Muscle of leg (tissue), 11 donors: ENCODE results near the gene LRRTM4. TPM values are rescaled to one million over a fixed set of nuclear protein-coding genes. Genes with fewer than 3 reads are reported as not detected.

Experiments
- DNase-seq: peaks from one replicate; pipeline ENCODE4 v3.0.0; 2013
- H3K27ac ChIP-seq: one replicate; pipeline ENCODE4 v1.5.1; 2013; ENCODE audit warnings: mild to moderate bottlenecking, low read length, control low read depth
- H3K27me3 ChIP-seq: one replicate; pipeline ENCODE4 v1.6.1; 2013; ENCODE audit warnings: low read length; ENCODE audit not compliant: control insufficient read depth, insufficient read depth
- H3K36me3 ChIP-seq: one replicate; pipeline ENCODE4 v1.6.1; 2013; ENCODE audit warnings: low read length; ENCODE audit not compliant: control insufficient read depth, insufficient read depth
- H3K4me1 ChIP-seq: one replicate; pipeline ENCODE4 v1.6.1; 2013; ENCODE audit warnings: low read length; ENCODE audit not compliant: control insufficient read depth, insufficient read depth
- H3K4me3 ChIP-seq: one replicate; pipeline ENCODE4 v1.5.1; 2013; ENCODE audit warnings: low read length, control low read depth
- H3K9me3 ChIP-seq: replicated peaks from 2 replicates; pipeline ENCODE4 v1.6.1; 2013; ENCODE audit warnings: low read depth, low read length; ENCODE audit not compliant: control insufficient read depth
- WGBS: methylation state at CpG from one replicate; pipeline ENCODE4 v1.1.5; 2013; ENCODE audit warnings: missing lambda C conversion rate; ENCODE audit not compliant: insufficient coverage; 5-methylcytosine and 5-hydroxymethylcytosine counted together
- polyA plus RNA-seq, 8 donors: library from polyadenylated mRNA; unstranded; fragments of 120-200 nt; gene quantifications; one replicate each; pipeline versions ENCODE4 v1.2.1 to v1.2.3, GENCODE V29; 2013; ENCODE audit warnings: inconsistent platforms in 1 of 8, low replicate concordance in 1 of 8; ENCODE audit not compliant: insufficient read length in 8 of 8, insufficient read depth in 1 of 8
- total RNA-seq: library from RNA; stranded (reverse); fragments of 120-200 nt; gene quantifications from one replicate; pipeline ENCODE4 v1.2.4, GENCODE V29; 2013

LRRTM4 gene
- total and polyA plus RNA-seq, 9 donors, result 0.24 to 2.5 (median 0.73) TPM

DNA sequence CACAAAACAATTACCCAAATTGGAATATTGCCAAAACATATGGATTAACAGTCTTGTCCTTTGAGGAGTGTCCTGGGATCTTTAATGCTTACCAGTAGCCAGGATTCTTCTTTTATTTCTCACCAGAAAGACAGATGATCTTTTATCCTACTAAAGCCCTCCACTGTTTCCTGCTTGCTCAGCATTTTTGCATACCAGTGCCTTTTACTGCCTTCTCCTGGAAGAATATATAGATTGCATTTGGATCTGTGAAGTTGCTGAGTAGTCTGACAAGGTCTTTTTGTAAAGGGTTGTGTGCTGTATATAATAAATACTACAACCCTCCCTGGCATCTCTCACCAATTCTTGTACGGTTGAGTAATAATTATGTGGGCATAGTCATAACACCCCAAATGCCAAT lies 652.2 kb downstream of the LRRTM4 start:
- Histone ChIP-seq H3K27me3 (no peaks in the 10 kb centered on the region), H3K4me1 (no peaks in the 10 kb centered on the region), H3K27ac (no peak overlapping the region), H3K4me3 (no peak overlapping the region), H3K9me3 (no peaks in the 10 kb centered on the region), H3K36me3 (no peaks in the 10 kb centered on the region)
- DNase-seq, result no peak
- no CpG with 5 or more reads among the region's 1 CpG for WGBS

DNA sequence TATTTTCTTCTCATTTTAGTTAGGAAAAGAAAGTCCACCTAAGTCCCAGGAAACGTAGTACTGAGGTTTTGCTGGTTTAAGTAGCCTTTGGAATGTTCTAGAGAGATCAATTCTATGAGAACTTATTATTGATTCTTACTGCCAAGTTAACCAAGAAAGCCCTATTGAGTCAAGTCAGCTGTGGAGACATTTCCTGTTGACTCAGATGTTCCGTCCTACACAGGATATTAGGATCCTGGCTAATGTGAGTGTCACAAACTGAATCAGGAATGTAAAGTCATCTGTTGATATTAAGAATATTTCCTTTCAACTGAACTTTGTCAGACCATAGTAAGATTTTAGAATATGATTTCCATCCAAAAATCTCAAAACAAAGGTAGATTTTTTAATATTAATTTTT lies 654.3 kb downstream of the LRRTM4 start:
- no peak overlapping the region for H3K4me3 ChIP-seq
- H3K4me1 ChIP-seq, result no peaks in the 10 kb centered on the region
- no peak overlapping the region for H3K27ac ChIP-seq
- DNase-seq, result peak; percentile 43
- H3K27me3 ChIP-seq, result no peaks in the 10 kb centered on the region
- H3K36me3 ChIP-seq, result no peaks in the 10 kb centered on the region
- H3K9me3 ChIP-seq, result no peaks in the 10 kb centered on the region
- WGBS, result no CpG with 5 or more reads among the region's 2 CpGs

DNA sequence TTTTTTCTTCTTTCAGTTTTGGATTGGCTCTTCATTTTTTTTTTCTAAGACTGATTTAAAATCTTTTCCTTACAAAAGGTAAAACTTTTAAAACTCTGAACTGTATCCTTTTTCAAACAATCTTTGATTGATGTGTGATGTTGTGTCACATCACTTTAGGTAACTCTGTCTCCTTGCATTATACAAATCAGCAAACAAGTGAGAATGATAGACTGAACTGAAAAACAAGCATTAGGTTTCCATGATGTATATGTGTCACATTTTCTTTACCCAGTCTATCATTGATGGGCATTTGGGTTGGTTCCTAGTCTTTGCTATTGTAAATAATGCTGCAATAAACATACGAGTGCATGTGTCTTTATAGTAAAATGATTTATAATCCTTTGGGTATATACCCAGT lies 655.7 kb downstream of the LRRTM4 start:
- DNase-seq, result no peak
- Histone ChIP-seq H3K9me3 (no peaks in the 10 kb centered on the region), H3K36me3 (no peaks in the 10 kb centered on the region), H3K4me3 (no peak overlapping the region), H3K27me3 (no peaks in the 10 kb centered on the region), H3K4me1 (no peaks in the 10 kb centered on the region), H3K27ac (no peak overlapping the region)
- no CpG with 5 or more reads among the region's 1 CpG for WGBS

DNA sequence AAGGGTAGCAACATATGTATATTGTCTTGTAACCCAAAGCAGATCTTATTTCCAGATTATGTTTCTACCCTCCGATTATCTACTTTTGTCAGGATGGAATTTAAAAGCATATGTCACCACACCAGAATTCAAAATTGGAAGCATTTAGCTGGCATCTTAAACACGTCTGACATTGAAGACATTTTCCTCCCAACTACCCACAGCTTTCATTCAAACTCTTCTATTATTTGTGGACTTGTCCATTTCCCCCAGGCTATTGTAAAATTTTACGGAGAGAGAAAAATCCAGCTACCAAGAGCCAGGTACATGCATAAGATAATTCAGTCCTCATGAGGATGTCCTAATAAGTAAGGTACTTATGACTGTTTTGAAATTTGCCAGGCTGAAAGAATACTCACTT lies 659.3 kb downstream of the LRRTM4 start:
- Histone ChIP-seq H3K27ac (no peak overlapping the region), H3K9me3 (no peaks in the 10 kb centered on the region), H3K4me1 (no peaks in the 10 kb centered on the region), H3K36me3 (no peaks in the 10 kb centered on the region), H3K4me3 (no peak overlapping the region), H3K27me3 (no peaks in the 10 kb centered on the region)
- WGBS, result no CpG with 5 or more reads among the region's 3 CpGs
- no peak for DNase-seq

DNA sequence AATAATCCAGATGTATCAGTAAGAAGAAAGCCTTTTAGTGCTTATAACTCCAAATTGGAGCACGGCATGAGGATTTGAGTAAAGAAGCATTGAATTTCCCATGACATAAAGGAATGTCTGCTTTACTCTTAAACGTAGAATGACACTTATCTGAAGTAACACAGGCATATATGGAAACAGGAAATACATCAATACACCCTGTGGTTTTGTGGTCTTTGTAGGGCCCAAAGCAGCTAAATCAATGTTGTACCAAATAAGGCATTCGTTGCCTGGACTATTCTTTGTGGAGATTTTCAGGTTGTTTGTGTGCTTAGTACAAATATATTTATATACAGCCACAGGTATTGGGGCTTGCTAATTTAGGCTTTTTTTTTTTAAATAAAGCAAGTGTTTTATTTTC lies 660.5 kb downstream of the LRRTM4 start:
- no peaks in the 10 kb centered on the region for H3K9me3 ChIP-seq
- no peak overlapping the region for H3K4me3 ChIP-seq
- H3K36me3 ChIP-seq, result no peaks in the 10 kb centered on the region
- no peaks in the 10 kb centered on the region for H3K27me3 ChIP-seq
- no peak overlapping the region for H3K27ac ChIP-seq
- no CpG with 5 or more reads among the region's 3 CpGs for WGBS
- H3K4me1 ChIP-seq, result no peaks in the 10 kb centered on the region
- DNase-seq, result no peak

DNA sequence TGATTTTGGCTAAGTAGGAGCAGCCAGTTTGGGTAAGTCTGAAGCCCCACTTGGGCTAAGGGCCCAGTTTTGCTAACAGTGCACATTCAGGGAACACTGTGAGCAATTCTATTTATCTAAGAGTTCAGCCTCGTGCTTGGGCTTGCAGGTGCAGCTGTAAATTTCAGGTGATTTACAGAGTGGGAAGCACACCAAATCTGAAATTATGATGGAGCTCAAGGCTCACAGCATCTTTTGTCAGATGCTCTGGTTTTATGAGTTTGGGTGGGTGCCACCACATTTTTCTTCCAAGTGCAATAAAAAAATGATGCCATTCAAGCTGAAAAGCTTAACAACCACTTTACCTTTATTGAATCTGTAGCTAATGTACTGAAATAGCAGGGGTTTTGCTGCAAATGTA lies 671.2 kb downstream of the LRRTM4 start:
- no peak overlapping the region for H3K27ac ChIP-seq
- WGBS, result 29% methylated on average over 1 of the region's 1 CpG
- H3K4me3 ChIP-seq, result no peak overlapping the region
- H3K9me3 ChIP-seq, result no peaks in the 10 kb centered on the region
- no peaks in the 10 kb centered on the region for H3K4me1 ChIP-seq
- H3K36me3 ChIP-seq, result no peaks in the 10 kb centered on the region
- no peak for DNase-seq
- H3K27me3 ChIP-seq, result no peaks in the 10 kb centered on the region

DNA sequence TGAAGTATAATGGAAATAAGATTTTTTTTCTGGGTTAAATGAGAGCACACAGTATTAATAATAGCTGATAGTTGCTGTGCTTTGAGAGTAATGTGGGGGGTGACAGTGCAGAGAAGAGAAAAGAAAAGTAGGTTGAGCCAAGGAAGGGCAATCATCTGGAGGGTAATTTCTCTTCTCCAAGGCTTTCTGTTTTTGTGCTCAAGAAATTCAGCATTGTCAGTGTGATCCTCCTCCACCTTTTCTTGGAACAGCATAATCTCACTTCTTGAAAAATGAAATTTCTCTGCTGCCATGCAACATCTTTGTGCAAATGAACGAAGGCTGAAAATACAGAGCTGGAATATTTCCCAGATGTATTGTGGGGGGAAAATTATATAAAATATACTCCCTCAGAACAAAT lies 673.1 kb downstream of the LRRTM4 start:
- Histone ChIP-seq H3K27me3 (no peaks in the 10 kb centered on the region), H3K4me3 (no peak overlapping the region)

DNA sequence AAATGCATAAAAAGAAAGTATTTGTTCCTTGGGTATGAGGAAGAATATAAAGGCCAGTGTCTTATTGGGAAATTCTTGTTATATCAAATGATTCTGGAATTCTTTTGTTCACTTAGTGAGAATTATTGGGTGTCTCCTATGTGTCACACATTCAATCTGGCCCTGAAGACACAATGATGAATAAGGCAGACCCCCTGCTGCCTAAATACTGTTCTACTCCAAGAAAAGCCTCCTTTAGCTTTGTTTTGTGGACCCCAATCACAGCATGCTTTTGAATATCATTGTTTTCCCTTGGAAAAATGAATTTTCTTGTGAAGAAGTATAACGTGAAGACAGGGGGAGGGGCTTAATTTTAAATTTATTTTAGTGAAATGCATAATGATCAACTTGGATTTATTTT lies 682.4 kb downstream of the LRRTM4 start:
- Histone ChIP-seq H3K36me3 (no peaks in the 10 kb centered on the region), H3K4me3 (no peak overlapping the region), H3K27me3 (no peaks in the 10 kb centered on the region), H3K9me3 (no peaks in the 10 kb centered on the region), H3K4me1 (no peaks in the 10 kb centered on the region), H3K27ac (no peak overlapping the region)
- WGBS, result no CpG with 5 or more reads among the region's 1 CpG
- DNase-seq, result no peak

More for the DNA sequence above, 673.1 kb downstream of the LRRTM4 start:
- WGBS, result no CpG with 5 or more reads among the region's 1 CpG
- H3K4me1 ChIP-seq, result no peaks in the 10 kb centered on the region
- no peak overlapping the region for H3K27ac ChIP-seq
- DNase-seq, result no peak
- H3K36me3 ChIP-seq, result no peaks in the 10 kb centered on the region
- H3K9me3 ChIP-seq, result no peaks in the 10 kb centered on the region

DNA sequence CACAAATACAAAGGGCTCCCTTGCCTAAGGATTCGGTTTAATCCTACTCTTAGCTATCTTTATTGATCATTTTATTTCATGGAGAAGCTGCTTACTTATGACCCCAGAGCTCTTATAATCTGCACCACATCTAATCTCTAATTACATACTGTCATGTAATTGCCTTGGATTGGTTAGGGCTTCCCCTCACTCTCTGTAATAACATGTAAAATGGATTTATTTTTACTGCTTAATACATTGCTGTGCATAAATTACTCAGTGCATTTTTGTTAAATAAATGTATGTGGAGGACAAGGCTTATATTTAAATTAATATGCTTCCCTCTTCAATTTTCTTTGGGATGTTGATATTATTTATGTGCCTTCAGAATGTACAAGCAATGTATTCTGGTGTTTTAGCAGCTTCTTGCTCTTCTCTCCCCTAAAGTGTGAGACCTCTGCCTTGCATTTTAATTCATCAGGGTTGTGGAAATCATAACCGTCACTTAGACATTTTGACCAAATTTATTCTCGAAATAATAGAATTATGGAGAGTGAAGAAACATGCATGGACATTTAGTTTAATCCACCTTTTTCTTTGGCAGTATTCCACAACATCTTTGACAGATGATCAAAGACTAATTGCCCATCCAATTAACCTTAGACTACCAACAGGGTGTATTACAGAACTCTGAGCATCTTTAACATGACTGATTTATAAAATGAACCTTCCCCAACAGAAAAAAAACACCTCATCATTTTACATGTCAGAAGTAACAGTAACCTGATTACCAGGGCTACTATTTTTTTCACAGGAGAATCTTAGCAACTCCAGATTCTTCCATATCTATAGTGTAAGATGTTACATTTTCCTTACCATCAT lies 692.6 kb downstream of the LRRTM4 start:
- H3K27me3 ChIP-seq, result no peaks in the 10 kb centered on the region
- H3K9me3 ChIP-seq, result no peaks in the 10 kb centered on the region
- no peaks in the 10 kb centered on the region for H3K4me1 ChIP-seq
- no CpG with 5 or more reads among the region's 3 CpGs for WGBS
- H3K36me3 ChIP-seq, result no peaks in the 10 kb centered on the region
- no peak overlapping the region for H3K4me3 ChIP-seq
- no peak overlapping the region for H3K27ac ChIP-seq
- DNase-seq, result no peak

DNA sequence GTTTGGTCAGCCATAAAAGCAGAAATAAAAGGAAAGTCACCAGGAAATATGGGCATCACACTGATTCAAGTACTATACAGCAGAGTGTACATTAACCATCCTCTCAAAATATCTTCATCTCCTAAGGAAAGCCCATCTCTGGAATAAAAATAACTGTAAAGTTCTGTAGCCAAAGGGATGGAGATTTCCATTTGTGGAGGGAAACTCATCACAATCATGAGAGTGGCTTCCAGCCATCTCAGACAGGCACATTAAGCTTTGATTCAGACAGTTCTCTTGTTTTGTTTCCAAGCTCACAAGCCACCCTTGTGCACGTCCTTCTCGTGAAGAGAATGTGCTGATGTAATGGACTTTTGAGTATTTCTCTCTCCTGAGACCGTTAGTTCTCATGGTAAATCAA lies 695.5 kb downstream of the LRRTM4 start:
- WGBS, result no CpG with 5 or more reads among the region's 3 CpGs
- peak; percentile 64 for DNase-seq
- no peaks in the 10 kb centered on the region for H3K9me3 ChIP-seq
- no peaks in the 10 kb centered on the region for H3K27me3 ChIP-seq
- no peaks in the 10 kb centered on the region for H3K4me1 ChIP-seq
- H3K36me3 ChIP-seq, result no peaks in the 10 kb centered on the region
- H3K4me3 ChIP-seq, result no peak overlapping the region
- no peak overlapping the region for H3K27ac ChIP-seq
